ENCODE results near the gene SRPRB.

Gene SRPRB

GRCh38 chr3:133828576-133829309 is 23.1 kb downstream of the SRPRB start:
- DNase-seq: no peak

- DNase-seq: no peak
Measured at GRCh38 chr3:133829310-133829707, 23.7 kb downstream of the SRPRB start.

- DNase-seq: no peak
Measured at GRCh38 chr3:133830071-133830470, 24.5 kb downstream of the SRPRB start.

- no peak for DNase-seq
Measured at GRCh38 chr3:133831966-133832801, 26.6 kb downstream of the SRPRB start.

GRCh38 chr3:133832802-133833144 is 27.2 kb downstream of the SRPRB start:
- DNase-seq: no peak

GRCh38 chr3:133833267-133833666 is 27.7 kb downstream of the SRPRB start:
- DNase-seq: no peak

- DNase-seq: no peak
Measured at GRCh38 chr3:133833880-133834620, 28.4 kb downstream of the SRPRB start.

- no peak for DNase-seq
Measured at GRCh38 chr3:133834621-133835417, 29.2 kb downstream of the SRPRB start.

GRCh38 chr3:133835418-133835743 is 29.8 kb downstream of the SRPRB start:
- DNase-seq: no peak

GRCh38 chr3:133835961-133836360 is 30.3 kb downstream of the SRPRB start:
- DNase-seq: no peak

GRCh38 chr3:133836497-133837158 is 31.0 kb downstream of the SRPRB start:
- no peak for DNase-seq

GRCh38 chr3:133837487-133838295 is 32.1 kb downstream of the SRPRB start:
- DNase-seq: no peak

GRCh38 chr3:133838296-133838789 is 32.7 kb downstream of the SRPRB start:
- no peak for DNase-seq

GRCh38 chr3:133838916-133839800 is 33.5 kb downstream of the SRPRB start:
- no peak for DNase-seq

- no peak for DNase-seq
Measured at GRCh38 chr3:133840055-133840737, 34.6 kb downstream of the SRPRB start.

GRCh38 chr3:133840767-133841166 is 35.2 kb downstream of the SRPRB start:
- no peak for DNase-seq

- DNase-seq: no peak
Measured at GRCh38 chr3:133841196-133841595, 35.6 kb downstream of the SRPRB start.

- no peak for DNase-seq
Measured at GRCh38 chr3:133842158-133842557, 36.5 kb downstream of the SRPRB start.

- DNase-seq: peak in 2 of 4 experiments; percentile 13 to 14
Measured at GRCh38 chr3:133843634-133844033, 38.0 kb downstream of the SRPRB start.
